GM18520 (cell line): ENCODE measurements around the gene EIF2AK2.
"Not testable (repeated sequence)": the region's sequence is repeated elsewhere in the genome, so short reads cannot be mapped to it uniquely, and the experiment has no call there.

ENCODE experiments used
- ATAC-seq: cut with Tn5 transposase; IDR thresholded peaks from one replicate; pipeline ENCODE4 v1.9.1; 2021; ENCODE audit not compliant: unreplicated experiment

EIF2AK2 gene

GRCh38 chr2:37156857-37157714 is at the start of gene EIF2AK2:
Gene EIF2AK2, minus strand, starts transcription at chr2:37156980. Its CDS starts 9,174 bp downstream, at chr2:37147806.
- peak; percentile 88 for ATAC-seq

GRCh38 chr2:37205689-37206341 is 49.0 kb upstream of the EIF2AK2 start:
- no peak for ATAC-seq

DNA sequence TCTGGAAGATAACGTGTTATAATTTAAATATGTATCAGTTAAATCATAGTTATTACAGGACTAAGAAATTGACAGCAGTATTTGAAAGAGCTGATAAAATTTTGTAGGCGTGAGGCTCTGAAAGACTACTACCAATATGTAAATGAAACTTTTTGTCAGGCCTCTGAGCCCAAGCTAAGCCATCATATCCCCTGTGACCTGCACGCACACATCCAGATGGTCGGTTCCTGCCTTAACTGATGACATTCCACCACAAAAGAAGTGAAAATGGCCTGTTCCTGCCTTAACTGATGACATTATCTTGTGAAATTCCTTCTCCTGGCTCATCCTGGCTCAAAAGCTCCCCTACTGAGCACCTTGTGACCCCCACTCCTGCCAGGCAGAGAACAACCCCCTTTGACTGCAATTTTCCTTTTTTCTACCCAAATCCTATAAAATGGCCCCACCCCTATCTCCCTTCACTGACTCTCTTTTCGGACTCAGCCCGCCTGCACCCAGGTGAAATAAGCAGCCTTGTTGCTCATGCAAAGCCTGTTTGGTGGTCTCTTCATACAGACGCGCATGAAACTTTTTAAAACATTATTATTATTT is 48.4 kb upstream of the EIF2AK2 start:
- ATAC-seq, result not testable (repeated sequence)

GRCh38 chr2:37203708-37204107 is 46.9 kb upstream of the EIF2AK2 start:
- ATAC-seq, result no peak

- ATAC-seq, result no peak
These were observed 45.0 kb upstream of the EIF2AK2 start for GRCh38 chr2:37201766-37202165.

GRCh38 chr2:37201208-37201607 is 44.4 kb upstream of the EIF2AK2 start:
- ATAC-seq, result no peak

GRCh38 chr2:37198681-37199065 is 41.9 kb upstream of the EIF2AK2 start:
- no peak for ATAC-seq

DNA sequence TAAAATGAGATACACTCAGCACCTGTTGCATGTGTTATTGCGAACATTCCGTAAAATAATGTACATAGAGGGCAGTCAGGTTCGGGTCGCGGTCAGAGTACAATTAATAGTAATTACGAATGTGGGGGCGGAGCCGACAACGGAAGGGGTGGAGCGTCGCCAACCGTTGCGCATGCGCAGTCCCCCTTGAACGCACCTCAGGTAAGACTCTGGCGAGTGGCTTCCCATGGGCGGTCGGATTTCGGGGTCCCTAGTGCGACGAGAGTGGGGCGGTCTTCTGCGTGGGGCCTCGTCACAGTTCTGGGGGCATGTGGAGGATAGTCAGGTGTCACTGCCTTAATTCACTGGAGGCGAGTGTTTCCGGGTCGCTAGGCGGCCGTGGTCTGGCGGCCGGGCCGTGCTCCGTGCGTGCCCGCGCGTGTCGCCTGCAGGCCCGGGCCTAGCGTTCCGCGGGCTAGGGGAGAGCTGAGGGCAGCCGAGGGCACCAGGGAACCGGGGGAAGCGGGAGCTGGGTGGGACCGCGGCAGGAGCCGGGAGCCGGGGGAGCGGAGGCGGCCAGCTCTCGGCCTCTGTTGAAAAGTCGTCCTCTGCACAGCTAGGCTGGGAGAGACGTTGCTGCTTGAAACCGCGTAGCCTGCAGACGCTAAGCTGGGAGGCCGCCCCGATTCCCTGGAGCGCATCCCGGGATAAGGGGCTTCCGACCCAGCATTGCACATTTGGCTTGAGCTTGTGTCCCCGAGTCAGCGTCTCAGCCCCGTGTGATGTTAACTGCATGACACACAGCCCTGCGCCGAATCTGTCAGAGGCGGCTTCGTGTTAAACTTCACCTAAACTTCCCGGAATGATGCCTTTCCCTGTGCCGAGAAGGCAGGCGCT is 39.8 kb upstream of the EIF2AK2 start, which contains the start of gene CEBPZOS:
Gene CEBPZOS, plus strand, starts transcription at position 177 of the 876 bp plus-strand sequence. CDS start 3,209 bp downstream, outside the sequence.
- ATAC-seq, result peak; percentile 51

- not testable (repeated sequence) for ATAC-seq
These were observed 39.1 kb upstream of the EIF2AK2 start for GRCh38 chr2:37195862-37196319.

GRCh38 chr2:37192551-37192950 is 35.8 kb upstream of the EIF2AK2 start:
- ATAC-seq, result no peak

DNA sequence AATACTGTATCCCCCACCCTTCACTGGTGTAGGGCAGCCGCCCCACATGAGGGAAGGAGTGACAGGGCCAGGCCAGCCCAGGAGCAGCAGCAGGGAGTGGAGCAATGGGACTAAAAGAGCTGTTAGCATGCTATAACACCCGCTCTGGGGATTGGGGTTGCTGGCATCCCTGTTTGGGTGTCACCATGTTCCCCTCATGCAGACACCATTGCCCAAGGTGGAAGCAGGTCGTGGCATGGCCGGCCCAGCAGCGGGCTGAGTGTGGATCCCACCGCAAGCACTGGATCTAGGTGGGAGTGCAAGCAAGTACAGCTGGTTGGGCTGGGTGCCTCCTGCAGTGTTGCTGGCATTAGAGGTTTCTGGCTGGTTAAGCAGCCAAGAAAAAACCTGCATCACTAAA is 35.0 kb upstream of the EIF2AK2 start:
- ATAC-seq, result no peak

DNA sequence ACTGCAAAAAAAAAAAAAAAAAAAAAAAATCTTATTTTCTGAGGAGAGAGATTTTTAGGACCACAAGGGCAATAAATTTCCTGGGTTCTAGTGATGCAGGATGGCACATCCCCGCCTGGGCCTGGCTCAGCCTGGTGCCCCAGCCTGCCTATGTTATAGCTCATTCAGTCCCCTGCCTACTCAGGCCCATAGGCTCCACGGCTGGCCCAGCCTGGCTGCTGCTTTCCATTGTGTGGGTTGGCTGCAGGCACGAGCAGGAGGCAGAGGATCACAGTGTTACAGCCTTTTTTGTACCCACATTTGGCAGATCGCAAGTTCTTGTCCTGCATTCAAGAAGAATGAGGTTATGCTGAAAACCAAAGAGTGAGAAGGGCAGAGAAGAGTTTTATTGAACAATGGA is 34.5 kb upstream of the EIF2AK2 start:
- ATAC-seq, result no peak

- no peak for ATAC-seq
These were observed 33.5 kb upstream of the EIF2AK2 start for GRCh38 chr2:37190290-37190689.

DNA sequence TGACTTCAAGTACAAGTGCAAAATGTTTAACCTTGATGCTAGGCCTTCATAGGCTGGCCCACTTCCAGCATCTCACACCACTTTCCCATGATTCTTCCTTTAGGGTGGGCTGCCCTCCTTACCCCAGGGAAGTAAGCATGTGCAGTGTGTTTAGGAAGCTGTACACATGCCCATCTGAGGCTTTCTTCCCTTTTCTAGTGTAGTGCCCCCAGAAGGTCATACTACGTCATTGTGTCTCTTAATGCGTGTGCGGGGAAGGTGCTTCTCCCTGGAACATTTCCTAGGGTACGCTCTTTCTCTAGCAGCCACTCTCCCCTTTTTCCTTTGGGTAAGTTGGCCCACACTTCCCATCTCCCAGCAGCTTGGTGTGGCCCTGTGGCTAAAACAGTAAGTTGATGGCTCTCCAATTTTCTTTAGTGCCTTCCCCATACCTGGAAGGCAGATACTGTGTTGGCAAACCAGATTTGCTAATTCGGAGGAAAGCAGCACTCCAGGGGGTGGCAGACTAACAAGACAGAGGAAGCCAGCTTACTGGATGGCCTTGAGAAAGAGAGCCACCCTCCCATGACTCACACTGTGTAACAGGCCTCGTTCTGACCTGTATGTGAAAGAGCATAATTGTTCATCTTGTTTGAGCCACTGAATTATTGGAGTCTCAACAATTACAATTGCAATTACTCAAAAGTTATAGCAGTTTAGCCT is 32.8 kb upstream of the EIF2AK2 start:
- no peak for ATAC-seq

DNA sequence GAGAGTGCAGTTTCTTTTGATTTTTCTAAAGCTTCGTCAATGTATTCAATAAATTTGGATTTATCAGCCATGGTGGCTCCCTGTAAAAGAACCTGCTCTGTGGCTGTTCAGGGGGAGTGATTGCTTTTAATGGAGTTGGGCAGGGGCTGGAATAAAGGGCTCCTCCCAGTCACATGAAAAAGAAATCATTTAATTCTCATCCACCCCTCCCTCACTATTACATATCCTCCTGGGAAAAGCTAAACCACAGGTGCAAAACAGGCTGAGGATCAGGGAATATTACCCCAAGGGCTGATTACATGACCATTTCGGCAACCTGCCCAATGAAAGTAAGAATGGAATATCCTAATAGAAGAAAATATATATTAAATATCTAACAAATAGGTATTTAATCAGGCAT is 31.8 kb upstream of the EIF2AK2 start, which contains the start of gene SULT6B1:
Gene SULT6B1, minus strand, starts transcription at position 101 of the 400 bp plus-strand sequence. Its CDS starts 30 bp downstream, at position 71.
- no peak for ATAC-seq

DNA sequence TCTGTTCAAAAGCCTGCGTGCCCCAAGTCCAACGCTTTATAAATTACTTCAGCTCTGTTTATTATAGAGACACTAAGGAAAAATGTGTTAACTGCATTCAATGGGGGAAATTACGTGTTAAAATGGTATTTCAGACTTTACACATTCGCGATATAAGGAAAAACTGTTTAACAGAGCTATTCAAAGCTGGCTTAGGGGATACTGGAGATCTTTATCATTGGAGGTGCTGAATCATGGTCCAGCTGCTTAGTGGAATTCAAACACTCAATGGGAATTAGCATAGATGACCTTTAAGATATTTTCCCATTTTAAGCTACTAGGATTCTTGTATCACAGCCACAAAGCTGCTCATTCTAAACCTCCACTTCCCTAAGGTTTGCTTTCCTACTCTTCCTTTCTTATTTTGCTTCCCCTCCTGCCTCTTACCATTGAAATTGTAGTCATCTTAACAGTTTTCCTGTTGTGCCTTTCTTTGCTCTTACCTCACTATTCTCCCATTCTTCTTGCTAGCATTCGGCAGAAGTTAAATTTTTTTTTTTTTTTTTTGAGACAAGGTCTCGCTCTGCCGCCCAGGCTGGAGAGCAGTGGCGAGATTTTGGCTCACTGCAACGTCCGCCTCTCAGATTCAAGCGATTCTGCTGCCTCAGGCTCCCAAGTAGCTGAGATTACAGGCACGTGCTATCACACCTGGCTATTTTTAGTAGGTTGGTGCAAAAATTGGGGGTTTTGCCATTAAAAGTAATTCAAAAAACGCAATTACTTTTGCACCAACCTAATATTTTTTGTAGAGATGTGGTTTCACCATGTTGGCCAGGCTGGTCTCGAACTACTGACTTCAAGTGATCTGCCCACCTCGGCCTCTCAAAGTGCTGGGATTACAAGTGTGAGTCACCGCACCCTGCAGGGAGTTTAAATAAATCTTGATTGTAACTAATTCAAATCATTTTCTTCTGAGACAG is 25.2 kb upstream of the EIF2AK2 start:
- no peak for ATAC-seq

- no peak for ATAC-seq
These were observed 23.9 kb upstream of the EIF2AK2 start for GRCh38 chr2:37180640-37181039.

DNA sequence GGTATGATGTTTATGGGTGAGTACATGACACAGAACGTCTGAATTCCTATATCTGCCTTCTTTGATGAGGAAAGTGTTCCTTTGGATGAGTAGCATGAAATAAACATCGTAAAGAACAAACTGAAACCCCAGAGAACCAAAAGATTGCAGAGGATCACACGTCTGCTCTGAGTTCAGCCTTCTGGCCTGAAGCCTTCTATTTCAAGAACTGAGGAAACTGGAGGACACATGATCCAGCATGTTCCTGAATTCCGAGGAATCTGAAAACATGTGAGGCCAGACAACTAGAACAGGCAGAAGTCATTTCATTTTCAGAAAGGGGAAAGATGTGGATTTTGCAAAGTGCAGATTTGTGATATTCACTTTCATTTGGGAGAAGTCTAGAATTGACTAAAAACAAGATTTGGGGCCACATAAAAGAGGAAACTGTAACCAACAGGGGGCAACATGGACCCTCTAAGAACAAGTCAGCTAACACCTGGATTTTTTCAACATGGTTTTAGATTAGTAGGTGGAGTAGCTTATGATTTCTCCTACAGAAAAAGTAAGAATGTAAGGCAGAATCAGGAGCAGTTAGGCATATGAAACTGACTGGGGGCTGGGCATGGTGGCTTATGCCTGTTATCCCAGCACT is 23.3 kb upstream of the EIF2AK2 start:
- ATAC-seq, result no peak
